HG03139 (cell line): ENCODE measurements around the gene GCNT2.
"Not testable (repeated sequence)": the region's sequence is repeated elsewhere in the genome, so short reads cannot be mapped to it uniquely, and the experiment has no call there.

ENCODE experiments used
- ATAC-seq: cut with Tn5 transposase; IDR thresholded peaks from one replicate; pipeline ENCODE4 v1.9.1; 2021; ENCODE audit not compliant: unreplicated experiment

Gene GCNT2

GRCh38 chr6:10513544-10513943 lies 7.6 kb upstream of the GCNT2 start:
- no peak for ATAC-seq

- ATAC-seq: no peak
Observed at GRCh38 chr6:10514049-10514780, 6.9 kb upstream of the GCNT2 start.

DNA sequence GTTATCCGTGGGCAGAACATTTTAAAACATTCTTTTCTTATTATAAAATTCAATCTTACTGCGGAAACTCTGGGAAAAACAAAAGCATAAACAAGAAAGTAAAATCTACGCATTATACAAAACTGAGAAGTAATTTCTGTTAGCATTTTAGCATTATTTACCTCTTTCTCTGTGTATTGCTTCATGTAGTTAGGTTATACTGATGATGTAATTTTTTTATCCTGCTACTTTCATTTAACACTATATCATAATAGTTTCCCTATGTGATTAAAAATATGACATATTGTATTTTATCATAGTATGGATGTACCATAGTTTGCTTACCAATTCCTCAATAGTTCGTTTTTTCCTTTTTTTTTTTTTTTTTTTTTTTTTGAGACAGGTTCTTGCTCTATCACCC lies 4.2 kb upstream of the GCNT2 start:
- no peak for ATAC-seq

DNA sequence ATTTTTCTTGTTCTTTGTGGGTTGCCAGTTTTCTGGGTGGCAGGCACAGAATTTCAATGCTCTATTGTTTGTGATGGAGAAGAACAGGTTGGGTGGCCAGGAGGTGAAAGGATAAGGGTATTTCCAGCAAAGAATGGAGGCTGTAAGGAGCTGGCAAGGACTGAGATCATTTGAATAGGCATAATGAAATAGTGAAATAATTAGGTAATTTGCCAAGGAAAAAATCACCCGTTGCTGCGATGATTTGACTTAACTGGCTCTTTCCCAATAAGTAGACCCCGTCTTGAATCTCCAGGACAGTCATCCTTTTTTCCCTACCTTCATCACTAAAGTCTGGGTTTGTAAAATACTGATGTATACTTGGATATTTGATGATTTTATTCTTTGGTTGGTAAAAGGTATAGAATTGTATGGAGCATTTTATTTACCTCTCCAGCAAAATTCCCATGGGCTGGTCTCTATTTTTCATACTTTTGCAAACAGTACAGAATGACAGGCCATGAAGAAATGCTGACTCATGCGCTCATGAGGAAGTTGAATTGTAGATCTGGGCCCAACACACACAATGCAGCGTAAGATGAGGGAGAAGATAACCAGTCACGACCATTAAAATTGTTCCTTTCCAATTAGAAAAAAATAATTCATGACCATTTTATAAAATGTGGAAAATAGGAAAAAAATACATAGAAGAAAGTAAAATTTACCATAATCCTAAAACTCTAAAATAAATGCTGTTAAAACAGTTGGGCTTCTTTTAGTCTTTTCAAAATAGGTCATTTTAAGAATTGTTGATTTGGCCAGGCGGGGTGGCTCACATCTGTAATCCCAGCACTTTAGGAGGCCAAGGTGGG lies 2.4 kb upstream of the GCNT2 start:
- ATAC-seq: no peak

- not testable (repeated sequence) for ATAC-seq
Observed at GRCh38 chr6:10519408-10519697, 1.8 kb upstream of the GCNT2 start.

- ATAC-seq: no peak
Observed at GRCh38 chr6:10520468-10520867, 683 bp upstream of the GCNT2 start.

GRCh38 chr6:10522929-10523573 lies 1.9 kb downstream of the GCNT2 start:
- ATAC-seq: no peak

GRCh38 chr6:10526156-10526555 lies 5.0 kb downstream of the GCNT2 start:
- no peak for ATAC-seq

GRCh38 chr6:10528158-10528981 lies 7.2 kb downstream of the GCNT2 start:
- peak; percentile 64 for ATAC-seq

DNA sequence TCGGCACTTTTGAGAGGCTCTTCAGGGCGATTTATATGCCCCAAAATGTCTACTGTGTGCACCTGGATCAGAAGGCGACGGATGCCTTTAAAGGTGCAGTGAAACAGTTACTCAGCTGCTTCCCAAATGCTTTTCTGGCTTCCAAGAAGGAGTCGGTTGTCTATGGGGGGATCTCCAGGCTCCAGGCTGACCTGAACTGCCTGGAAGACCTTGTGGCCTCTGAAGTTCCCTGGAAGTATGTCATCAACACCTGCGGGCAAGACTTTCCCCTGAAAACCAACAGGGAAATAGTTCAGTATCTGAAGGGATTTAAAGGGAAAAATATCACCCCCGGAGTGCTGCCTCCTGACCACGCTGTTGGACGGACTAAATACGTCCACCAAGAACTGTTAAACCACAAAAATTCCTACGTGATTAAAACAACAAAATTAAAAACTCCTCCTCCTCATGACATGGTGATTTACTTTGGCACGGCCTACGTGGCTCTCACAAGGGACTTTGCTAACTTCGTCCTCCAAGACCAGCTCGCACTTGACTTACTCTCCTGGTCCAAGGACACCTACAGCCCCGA lies 8.2 kb downstream of the GCNT2 start:
- no peak for ATAC-seq

- ATAC-seq: not testable (repeated sequence)
Observed at GRCh38 chr6:10529828-10530374, 8.8 kb downstream of the GCNT2 start.

DNA sequence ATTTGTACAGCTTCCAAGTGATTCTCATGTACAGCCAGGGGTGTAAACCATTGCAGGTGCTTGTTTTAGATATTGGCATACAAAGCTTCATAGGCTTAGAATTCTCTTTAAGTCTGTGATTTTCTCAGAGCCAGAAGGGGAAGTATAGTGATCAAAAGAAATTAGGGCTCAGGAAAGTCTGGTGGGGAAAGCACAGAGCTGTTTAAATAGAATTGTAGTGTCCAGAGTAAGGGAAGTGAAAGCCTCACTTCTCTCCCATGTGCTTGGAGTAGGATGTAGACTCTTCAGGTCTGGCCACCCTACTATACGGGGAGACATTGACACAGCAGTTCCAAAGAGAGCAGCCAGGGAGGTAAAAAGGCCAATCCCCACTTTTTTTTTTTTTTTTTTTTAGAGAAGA lies 10.4 kb downstream of the GCNT2 start:
- no peak for ATAC-seq

- no peak for ATAC-seq
Observed at GRCh38 chr6:10531942-10532341, 10.8 kb downstream of the GCNT2 start.

GRCh38 chr6:10532392-10532791 lies 11.2 kb downstream of the GCNT2 start:
- no peak for ATAC-seq

DNA sequence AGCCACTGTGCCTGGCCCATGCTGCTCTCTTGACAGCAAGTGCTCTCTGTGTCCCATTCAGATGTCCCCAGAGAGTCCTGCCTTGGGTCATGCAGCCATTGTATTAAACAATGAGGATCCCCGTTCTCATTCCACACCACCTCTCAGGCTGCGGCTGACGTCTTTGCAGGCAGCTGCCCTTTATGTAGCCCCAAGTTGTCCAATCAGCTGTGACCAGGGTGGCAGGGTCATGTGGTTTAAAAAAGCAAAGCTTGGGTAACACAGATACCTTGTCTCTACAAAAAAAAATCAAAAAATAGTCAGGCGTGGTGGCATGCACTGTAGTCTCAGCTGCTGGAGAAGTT lies 13.2 kb downstream of the GCNT2 start:
- no peak for ATAC-seq

DNA sequence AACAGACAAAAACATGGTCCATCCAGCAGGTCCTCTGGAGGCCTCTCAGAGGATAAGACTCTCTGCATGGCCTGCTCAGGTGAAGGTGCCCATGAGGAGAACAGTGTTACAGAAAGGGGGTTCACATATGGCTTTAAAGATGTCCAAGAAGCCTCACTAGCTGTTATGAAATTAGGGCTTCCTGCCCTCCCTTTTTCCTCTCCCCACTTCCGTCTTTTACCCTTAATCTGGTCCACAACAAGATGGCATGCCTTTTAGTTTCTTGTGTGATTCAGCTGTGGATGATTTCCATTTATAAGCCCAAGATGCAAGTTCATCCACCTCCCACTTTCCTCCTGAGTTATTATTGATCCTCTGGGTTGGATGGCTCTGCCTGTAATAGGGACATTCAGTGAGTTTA lies 14.0 kb downstream of the GCNT2 start:
- ATAC-seq: no peak

- ATAC-seq: no peak
Observed at GRCh38 chr6:10537726-10538125, 16.6 kb downstream of the GCNT2 start.

- no peak for ATAC-seq
Observed at GRCh38 chr6:10540073-10540746, 19.1 kb downstream of the GCNT2 start.

DNA sequence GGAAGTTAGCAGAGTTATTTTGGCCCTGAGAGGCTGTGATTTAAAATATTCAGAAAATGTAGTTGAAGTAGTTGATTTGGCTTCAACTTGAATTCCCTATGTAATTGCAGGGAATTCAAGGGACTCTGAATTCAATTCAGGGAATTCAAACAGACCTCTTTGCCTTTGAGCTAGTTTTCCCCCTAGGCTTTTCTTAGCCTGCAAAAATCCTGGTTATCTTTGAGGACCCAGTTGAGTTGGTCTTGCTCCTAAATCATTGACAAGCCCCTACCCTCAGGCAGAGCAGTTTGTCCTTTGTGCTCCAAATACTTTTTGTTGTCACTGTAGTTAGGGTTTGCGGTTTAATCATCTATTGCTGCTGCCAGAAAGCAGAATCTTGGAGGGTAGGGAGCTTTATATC lies 20.4 kb downstream of the GCNT2 start:
- ATAC-seq: no peak

GRCh38 chr6:10542213-10542612 lies 21.1 kb downstream of the GCNT2 start:
- ATAC-seq: no peak
